ENCODE data around the gene TMEM151A.
A peak's percentile ranks its signal among the peaks of the same experiment; 100 is the strongest.

TMEM151A gene

GRCh38 chr11:66344550-66345315 lies 53.0 kb downstream of the TMEM151A start, which contains the start of gene BRMS1:
BRMS1 (minus strand) TSS chr11:66345104; CDS start chr11:66342234, 2,870 bp downstream.
- H3K9me3 ChIP-seq (ENCODE audit: control insufficient read depth, insufficient read depth, low read length): no peaks in the 10 kb centered on the region
- no peaks in the 10 kb centered on the region; the same call in 1 of the 2 replicates for H3K36me3 ChIP-seq (ENCODE audit: insufficient read depth, low read length)
- H3K4me1 ChIP-seq (ENCODE audit: insufficient read depth, low read length): 0 out of 2 replicates have a peak, but pooled peaks cover 2% of the 10 kb centered on the region
- H3K9ac ChIP-seq (ENCODE audit: low read depth, low read length): peak within 1 kb of the TSS; percentile 92

GRCh38 chr11:66345316-66345649 lies 53.6 kb downstream of the TMEM151A start:
- Histone ChIP-seq H3K9me3 (ENCODE audit: control insufficient read depth, insufficient read depth, low read length) (no peaks in the 10 kb centered on the region), H3K4me1 (ENCODE audit: insufficient read depth, low read length) (0 out of 2 replicates have a peak, but pooled peaks cover 2% of the 10 kb centered on the region), H3K9ac (ENCODE audit: low read depth, low read length) (peak overlapping the region; percentile 92; the same call in 1 of the 2 replicates), H3K36me3 (ENCODE audit: insufficient read depth, low read length) (no peaks in the 10 kb centered on the region; the same call in 1 of the 2 replicates)
